GM18907 (cell line): Measurements from ENCODE around the gene ATP2A2.
"Not testable (repeated sequence)": the region's sequence is repeated elsewhere in the genome, so short reads cannot be mapped to it uniquely, and the experiment has no call there.

Experiments
- ATAC-seq: cut with Tn5 transposase; IDR thresholded peaks from one replicate; pipeline ENCODE4 v1.9.1; 2021; ENCODE audit warnings: mild to moderate bottlenecking, moderate library complexity; ENCODE audit not compliant: unreplicated experiment

The ATP2A2 gene

GRCh38 chr12:110365489-110366320 is 84.7 kb downstream of the ATP2A2 start:
- no peak for ATAC-seq

- ATAC-seq: no peak
These were observed 85.5 kb downstream of the ATP2A2 start for GRCh38 chr12:110366321-110367142.

GRCh38 chr12:110367181-110367864 is 86.3 kb downstream of the ATP2A2 start:
- no peak for ATAC-seq

GRCh38 chr12:110369992-110370391 is 88.9 kb downstream of the ATP2A2 start:
- no peak for ATAC-seq

GRCh38 chr12:110370732-110371231 is 89.7 kb downstream of the ATP2A2 start:
- peak; percentile 23 for ATAC-seq

- peak; percentile 75 for ATAC-seq
These were observed 90.5 kb downstream of the ATP2A2 start for GRCh38 chr12:110371408-110372055.

- no peak for ATAC-seq
These were observed 91.0 kb downstream of the ATP2A2 start for GRCh38 chr12:110372056-110372425.

GRCh38 chr12:110373025-110373424 is 92.0 kb downstream of the ATP2A2 start:
- no peak for ATAC-seq

GRCh38 chr12:110373425-110373824 is 92.4 kb downstream of the ATP2A2 start:
- ATAC-seq: no peak

GRCh38 chr12:110373962-110374611 is 93.0 kb downstream of the ATP2A2 start:
- ATAC-seq: no peak

GRCh38 chr12:110378131-110378790 is 97.2 kb downstream of the ATP2A2 start:
- not testable (repeated sequence) for ATAC-seq

GRCh38 chr12:110379197-110379596 is 98.2 kb downstream of the ATP2A2 start:
- ATAC-seq: no peak

- ATAC-seq: no peak
These were observed 98.6 kb downstream of the ATP2A2 start for GRCh38 chr12:110379631-110380030.

- ATAC-seq: no peak
These were observed 101.6 kb downstream of the ATP2A2 start for GRCh38 chr12:110382683-110383082.
